ENCODE measurements around the gene PPP1R9A.

The PPP1R9A gene

GRCh38 chr7:95323410-95324129 is 416.2 kb downstream of the PPP1R9A start:
- DNase-seq, result no peak

GRCh38 chr7:95324431-95324830 is 417.0 kb downstream of the PPP1R9A start, which contains the start of gene PON1:
PON1 (minus strand) TSS chr7:95324532; CDS start chr7:95324475, 57 bp downstream.
- no peak for DNase-seq

- DNase-seq, result no peak
These were observed 420.0 kb downstream of the PPP1R9A start for GRCh38 chr7:95327356-95327755.

GRCh38 chr7:95330204-95330960 is 423.0 kb downstream of the PPP1R9A start:
- no peak for DNase-seq

- no peak for DNase-seq
These were observed 423.6 kb downstream of the PPP1R9A start for GRCh38 chr7:95330961-95331337.

GRCh38 chr7:95334447-95334846 is 427.1 kb downstream of the PPP1R9A start:
- no peak for DNase-seq

GRCh38 chr7:95335093-95335492 is 427.7 kb downstream of the PPP1R9A start:
- DNase-seq, result no peak

GRCh38 chr7:95338832-95339231 is 431.4 kb downstream of the PPP1R9A start:
- DNase-seq, result no peak

GRCh38 chr7:95340491-95340890 is 433.1 kb downstream of the PPP1R9A start:
- no peak for DNase-seq

GRCh38 chr7:95342029-95342428 is 434.6 kb downstream of the PPP1R9A start:
- DNase-seq, result no peak

GRCh38 chr7:95342642-95343307 is 435.4 kb downstream of the PPP1R9A start:
- no peak for DNase-seq

Measured in MV-4-11 (cell line).